ENCODE measurements around the gene COL9A1. TPM values are rescaled to one million over a fixed set of nuclear protein-coding genes. Genes with fewer than 3 reads are reported as not detected.

The COL9A1 gene
- total and polyA plus RNA-seq, 9 donors: 0.04 to 1.2 (median 0.15) TPM; not detected in 5

DNA sequence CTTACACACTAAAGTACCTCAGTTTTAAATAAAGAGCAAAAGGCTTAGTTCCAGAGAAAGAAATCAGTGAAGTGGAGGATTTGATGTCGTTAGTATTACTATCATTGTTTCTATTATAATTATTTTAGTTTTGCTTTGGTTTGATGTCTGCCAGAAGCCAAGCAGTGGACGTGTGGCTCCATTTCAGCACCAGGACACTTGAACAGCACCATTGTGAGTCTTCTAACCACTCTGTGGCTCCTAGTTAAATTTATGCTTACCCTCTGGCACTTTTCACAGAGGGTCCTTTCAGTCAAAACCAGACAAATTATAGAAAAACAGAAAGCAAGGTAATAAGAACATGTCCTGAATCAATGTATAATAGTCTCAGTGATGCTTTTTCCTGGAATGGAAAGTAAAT lies 3.4 kb downstream of the COL9A1 start:
- H3K9me3 ChIP-seq: no peaks in the 10 kb centered on the region
- no peaks in the 10 kb centered on the region for H3K36me3 ChIP-seq
- WGBS, 3 donors: 1 to 17% (median 5%) methylated on average over 2 of the region's 2 CpGs
- intact Hi-C loops (cut with DNase I): no loop called here
- no peak for TF ChIP-seq EP300 (IDR thresholded peaks at IDR 0.05)
- no peak for TF ChIP-seq POLR2A (IDR thresholded peaks at IDR 0.05)
- no peak for DNase-seq
- no peaks in the 10 kb centered on the region for H3K4me1 ChIP-seq (ENCODE audit: insufficient read depth)
- no peaks in the 10 kb centered on the region for H3K27me3 ChIP-seq
- H3K4me3 ChIP-seq: no peak overlapping the region
- H3K27ac ChIP-seq: no peak overlapping the region

DNA sequence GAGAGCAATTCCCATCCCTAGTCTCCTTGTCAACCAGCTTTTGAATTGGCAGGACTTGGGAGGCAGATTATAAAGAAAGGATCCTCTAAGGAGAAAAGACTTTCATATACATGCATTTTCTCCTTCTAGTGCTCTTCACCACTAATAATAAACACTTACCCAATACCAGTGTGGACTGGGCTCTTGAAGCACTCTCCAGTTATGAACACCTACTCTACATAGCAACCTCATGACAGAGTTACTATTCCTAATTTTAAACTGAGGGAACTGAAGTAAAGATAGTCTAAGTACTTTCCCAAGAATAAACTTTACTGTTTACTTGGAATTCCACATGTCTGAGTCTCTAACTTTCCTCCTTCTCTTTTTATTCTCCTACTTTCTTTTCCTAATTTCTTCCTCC lies 4.8 kb downstream of the COL9A1 start:
- Histone ChIP-seq H3K27ac (no peak overlapping the region), H3K9me3 (no peaks in the 10 kb centered on the region), H3K4me1 (ENCODE audit: insufficient read depth) (no peaks in the 10 kb centered on the region), H3K36me3 (no peaks in the 10 kb centered on the region), H3K4me3 (no peak overlapping the region), H3K27me3 (no peaks in the 10 kb centered on the region)
- TF ChIP-seq, protein P1, sequence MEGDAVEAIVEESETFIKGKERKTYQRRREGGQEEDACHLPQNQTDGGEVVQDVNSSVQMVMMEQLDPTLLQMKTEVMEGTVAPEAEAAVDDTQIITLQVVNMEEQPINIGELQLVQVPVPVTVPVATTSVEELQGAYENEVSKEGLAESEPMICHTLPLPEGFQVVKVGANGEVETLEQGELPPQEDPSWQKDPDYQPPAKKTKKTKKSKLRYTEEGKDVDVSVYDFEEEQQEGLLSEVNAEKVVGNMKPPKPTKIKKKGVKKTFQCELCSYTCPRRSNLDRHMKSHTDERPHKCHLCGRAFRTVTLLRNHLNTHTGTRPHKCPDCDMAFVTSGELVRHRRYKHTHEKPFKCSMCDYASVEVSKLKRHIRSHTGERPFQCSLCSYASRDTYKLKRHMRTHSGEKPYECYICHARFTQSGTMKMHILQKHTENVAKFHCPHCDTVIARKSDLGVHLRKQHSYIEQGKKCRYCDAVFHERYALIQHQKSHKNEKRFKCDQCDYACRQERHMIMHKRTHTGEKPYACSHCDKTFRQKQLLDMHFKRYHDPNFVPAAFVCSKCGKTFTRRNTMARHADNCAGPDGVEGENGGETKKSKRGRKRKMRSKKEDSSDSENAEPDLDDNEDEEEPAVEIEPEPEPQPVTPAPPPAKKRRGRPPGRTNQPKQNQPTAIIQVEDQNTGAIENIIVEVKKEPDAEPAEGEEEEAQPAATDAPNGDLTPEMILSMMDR (IDR thresholded peaks at IDR 0.05): no peak
- TF ChIP-seq POLR2A (IDR thresholded peaks at IDR 0.05) (no peak), EP300 (IDR thresholded peaks at IDR 0.05) (no peak)
- no peak for DNase-seq
- intact Hi-C loops (cut with DNase I): no loop called here

DNA sequence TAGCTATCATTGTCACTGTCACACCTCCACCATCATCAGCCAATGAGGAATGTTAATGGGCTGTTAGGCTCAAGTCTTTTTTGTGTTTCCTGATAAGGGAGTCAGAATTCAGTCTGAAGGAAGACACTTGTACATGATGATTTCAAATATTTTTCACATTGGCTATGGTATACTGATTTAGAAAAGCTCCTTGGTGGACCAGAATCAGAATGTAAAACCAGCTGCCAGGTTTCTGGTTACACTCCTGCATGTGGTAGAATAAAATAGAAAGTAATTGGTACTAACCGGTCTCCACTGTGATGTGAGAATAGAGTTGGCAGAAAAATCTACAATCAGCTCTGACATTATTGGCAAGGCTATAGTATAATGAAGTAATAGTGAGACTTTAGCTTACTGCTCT lies 10.7 kb downstream of the COL9A1 start:
- Histone ChIP-seq H3K36me3 (no peaks in the 10 kb centered on the region), H3K4me1 (ENCODE audit: insufficient read depth) (no peaks in the 10 kb centered on the region)

DNA sequence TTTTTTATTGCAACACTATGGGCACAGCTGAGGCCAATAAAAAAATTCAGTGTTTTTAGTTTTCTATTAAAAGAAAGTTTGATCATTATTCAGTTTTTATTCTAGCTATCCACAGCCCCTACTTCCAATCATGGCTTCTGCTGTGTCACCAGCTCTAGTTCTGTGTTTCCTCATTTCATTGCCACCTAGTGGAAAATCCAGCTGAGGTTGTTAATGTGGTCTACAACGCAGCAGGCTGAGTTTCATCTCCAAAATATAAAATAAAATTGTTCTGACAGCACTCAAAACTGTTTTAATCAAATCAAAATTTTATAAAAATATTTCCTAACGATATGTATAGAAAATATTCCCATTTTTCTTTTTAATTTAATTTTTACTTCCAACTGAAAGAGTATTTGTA lies 13.6 kb downstream of the COL9A1 start:
- H3K27ac ChIP-seq: no peak overlapping the region
- H3K27me3 ChIP-seq: no peaks in the 10 kb centered on the region
- H3K4me3 ChIP-seq: no peak overlapping the region
- no peak for DNase-seq
- WGBS, 3 donors: 14 to 46% (median 41%) methylated on average over 2 of the region's 2 CpGs
- no peaks in the 10 kb centered on the region for H3K36me3 ChIP-seq
- no peak for TF ChIP-seq POLR2A (IDR thresholded peaks at IDR 0.05)
- H3K4me1 ChIP-seq (ENCODE audit: insufficient read depth): no peaks in the 10 kb centered on the region
- no peaks in the 10 kb centered on the region for H3K9me3 ChIP-seq
- intact Hi-C loops (cut with DNase I): no loop called here

More for the DNA sequence above, 10.7 kb downstream of the COL9A1 start:
- DNase-seq: no peak
- TF ChIP-seq, protein P1 (IDR thresholded peaks at IDR 0.05): no peak
- TF ChIP-seq EP300 (IDR thresholded peaks at IDR 0.05) (no peak), POLR2A (IDR thresholded peaks at IDR 0.05) (no peak)
- Histone ChIP-seq H3K27me3 (no peaks in the 10 kb centered on the region), H3K27ac (no peak overlapping the region), H3K9me3 (no peaks in the 10 kb centered on the region), H3K4me3 (no peak overlapping the region)
- 53 to 63% (median 57%) methylated on average over 1 of the region's 1 CpG for WGBS, 3 donors
- intact Hi-C loops (cut with DNase I): no loop called here

DNA sequence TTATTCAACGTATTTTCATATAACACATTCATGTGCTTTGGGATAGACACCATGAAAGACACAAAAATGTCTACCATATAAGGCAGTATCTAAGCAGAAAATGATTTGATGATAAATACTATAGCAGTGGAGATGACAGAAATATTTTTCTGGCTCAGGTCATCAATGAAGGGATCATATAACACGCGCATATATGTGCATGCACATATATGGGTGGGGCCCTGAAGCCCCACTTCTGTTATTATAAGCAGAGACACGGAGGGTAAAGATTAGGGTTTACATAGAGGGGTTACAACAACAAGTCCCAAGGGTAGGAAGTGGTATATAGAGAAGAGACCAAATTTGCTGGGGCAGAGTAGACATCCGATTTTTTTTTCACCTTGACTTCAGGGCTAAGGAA lies 16.0 kb downstream of the COL9A1 start:
- Histone ChIP-seq H3K4me1 (ENCODE audit: insufficient read depth) (no peaks in the 10 kb centered on the region), H3K27me3 (no peaks in the 10 kb centered on the region), H3K36me3 (no peaks in the 10 kb centered on the region), H3K9me3 (no peaks in the 10 kb centered on the region), H3K27ac (no peak overlapping the region), H3K4me3 (no peak overlapping the region)
- TF ChIP-seq EP300 (IDR thresholded peaks at IDR 0.05) (no peak), POLR2A (IDR thresholded peaks at IDR 0.05) (no peak)
- TF ChIP-seq, protein P1 (IDR thresholded peaks at IDR 0.05): no peak
- WGBS, 3 donors: 67 to 81% (median 77%) methylated on average over 5 of the region's 5 CpGs
- intact Hi-C loops (cut with DNase I): no loop called here
- no peak for DNase-seq

DNA sequence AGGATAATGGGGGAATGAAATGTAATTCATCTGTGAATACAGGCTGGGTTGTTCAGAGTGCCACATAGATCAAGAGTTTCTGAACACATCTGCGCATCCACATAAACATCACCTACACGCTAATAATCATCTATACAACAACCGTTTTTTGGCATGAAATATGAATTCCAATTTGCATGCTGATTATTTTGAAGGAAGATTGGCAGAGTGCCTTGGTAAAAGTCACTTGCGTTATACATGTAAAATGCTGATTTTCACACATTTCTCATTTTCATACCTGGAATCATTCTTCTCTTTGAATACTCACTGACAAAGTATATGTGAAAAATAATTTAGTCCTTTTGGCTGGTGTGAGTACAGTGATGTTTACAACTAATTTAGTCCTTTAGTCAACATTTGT lies 17.7 kb downstream of the COL9A1 start:
- intact Hi-C loops (cut with DNase I): no loop called here
- no peak for DNase-seq
- Histone ChIP-seq H3K36me3 (no peaks in the 10 kb centered on the region), H3K27ac (no peak overlapping the region), H3K4me3 (no peak overlapping the region), H3K9me3 (no peaks in the 10 kb centered on the region), H3K4me1 (ENCODE audit: insufficient read depth) (no peaks in the 10 kb centered on the region), H3K27me3 (no peaks in the 10 kb centered on the region)
- 58 to 72% (median 70%) methylated on average over 4 of the region's 4 CpGs for WGBS, 3 donors
- TF ChIP-seq EP300 (IDR thresholded peaks at IDR 0.05): no peak
- TF ChIP-seq, protein P1 (IDR thresholded peaks at IDR 0.05): no peak
- TF ChIP-seq POLR2A (IDR thresholded peaks at IDR 0.05): no peak

All from ovary (tissue), 9 donors.